NCI-H128 (cell line): ENCODE results near the gene CASP9.
"Not testable (repeated sequence)": the region's sequence is repeated elsewhere in the genome, so short reads cannot be mapped to it uniquely, and the experiment has no call there.

Experiments used
- DNase-seq: peaks from one replicate; lab custom pipeline; 2025; ENCODE audit not compliant: unreplicated experiment; lab: John Stamatoyannopoulos, UW

CASP9 gene

DNA sequence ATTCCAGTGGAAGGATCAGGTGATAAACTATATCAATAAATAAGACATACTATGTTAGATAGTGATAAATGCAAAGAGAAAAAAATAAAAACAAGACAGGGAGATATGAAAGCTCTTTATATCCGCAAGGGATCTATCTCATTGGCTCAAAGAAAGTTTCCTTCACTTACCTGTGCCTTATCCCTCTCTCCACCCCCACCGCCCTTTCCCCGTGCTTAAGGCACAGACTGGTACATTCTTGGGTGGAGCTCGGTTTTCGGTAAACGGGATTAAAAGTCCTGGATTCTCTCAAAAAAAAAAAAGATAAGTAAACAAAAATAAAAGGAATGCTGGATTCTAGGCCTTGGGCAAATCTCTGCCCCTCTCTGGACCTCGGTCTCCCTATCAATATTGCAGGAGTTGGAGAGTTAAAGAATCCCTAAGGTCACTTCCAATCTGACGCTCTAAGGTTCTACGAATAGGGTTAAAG, 2.0 kb upstream of the CASP9 start:
- DNase-seq: no peak

DNA sequence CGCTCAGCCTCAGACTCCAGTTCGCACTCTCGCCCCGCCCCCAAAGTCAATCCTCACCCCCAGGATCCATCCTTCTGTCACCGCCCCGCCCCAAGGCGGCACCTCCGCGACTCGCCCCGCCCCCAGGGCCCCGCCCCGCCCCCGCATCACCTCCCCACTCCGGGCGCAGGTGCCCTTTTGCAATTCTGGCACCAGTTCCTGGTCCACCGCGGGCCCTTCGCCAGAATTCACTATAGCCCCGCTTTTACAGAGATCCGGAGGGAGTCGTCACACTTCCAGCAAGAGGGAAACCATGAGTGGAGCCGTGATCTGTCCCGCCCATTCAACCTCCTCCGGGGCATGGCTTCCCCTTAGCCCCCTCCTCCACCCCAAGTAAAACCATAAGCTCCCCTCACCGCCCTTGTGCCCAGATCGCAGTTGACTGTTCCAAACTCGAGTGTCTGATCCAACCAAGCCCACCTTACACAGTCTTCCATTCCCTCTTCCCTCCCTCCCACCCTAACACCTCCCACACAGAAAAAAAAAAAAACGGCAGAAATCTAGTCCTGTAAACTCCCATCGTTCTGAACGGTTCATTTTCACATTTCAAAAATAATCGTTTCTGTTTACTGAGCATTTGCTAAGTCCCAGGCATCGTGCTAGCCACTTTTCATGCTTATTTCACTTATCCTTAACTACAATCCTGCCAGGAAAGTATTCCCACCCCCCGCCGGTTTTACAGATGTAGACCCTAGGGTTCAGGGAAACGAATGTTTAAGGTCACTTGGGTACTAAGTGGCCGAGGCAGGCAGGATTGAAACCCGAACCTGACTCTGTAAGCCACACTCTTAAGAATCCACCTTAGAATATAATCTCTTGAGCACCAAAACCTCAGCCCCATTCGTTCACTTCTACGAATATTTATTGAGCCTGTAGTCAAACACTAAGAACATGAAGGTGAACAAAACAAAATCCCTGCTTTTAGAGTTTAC, 1.3 kb upstream of the CASP9 start:
- DNase-seq: no peak

DNA sequence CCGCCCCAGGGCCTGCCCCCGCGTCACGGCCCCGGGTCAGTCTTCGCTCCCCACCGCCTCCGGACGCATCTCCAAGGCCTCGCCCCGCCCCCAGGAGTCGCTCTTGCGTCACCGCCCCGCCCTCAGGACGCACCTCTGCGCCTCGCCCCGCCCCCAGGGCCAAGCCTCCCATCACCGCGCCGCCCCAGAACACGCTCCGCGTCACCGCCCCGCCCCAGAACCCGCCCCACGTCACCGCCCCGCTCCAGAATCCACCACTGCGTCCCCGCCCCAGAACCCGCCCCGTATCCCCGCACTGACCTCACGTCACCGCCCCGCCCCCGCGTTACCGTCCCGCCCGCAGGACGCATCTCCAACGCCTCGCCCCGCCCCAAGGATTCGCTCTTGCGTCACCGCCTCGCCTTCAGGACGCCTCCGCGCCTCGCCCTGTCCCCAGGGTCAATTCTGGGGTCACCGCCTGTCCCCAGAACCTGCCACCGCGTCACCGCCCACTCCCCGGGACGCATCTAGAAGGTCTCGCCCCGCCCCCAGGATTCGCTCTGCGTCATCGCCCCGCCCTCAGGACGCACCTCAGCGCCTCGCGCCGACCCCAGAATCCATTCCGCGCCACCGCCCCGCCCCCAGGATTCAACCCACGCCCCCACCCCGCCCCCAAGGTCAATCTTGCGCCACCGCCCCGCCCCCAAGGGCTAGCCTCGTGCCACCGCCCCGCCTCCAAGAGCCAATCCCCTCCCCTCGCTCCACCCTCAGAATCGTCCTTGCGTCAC, 451 bp upstream of the CASP9 start:
- DNase-seq: peak; percentile 100

DNA sequence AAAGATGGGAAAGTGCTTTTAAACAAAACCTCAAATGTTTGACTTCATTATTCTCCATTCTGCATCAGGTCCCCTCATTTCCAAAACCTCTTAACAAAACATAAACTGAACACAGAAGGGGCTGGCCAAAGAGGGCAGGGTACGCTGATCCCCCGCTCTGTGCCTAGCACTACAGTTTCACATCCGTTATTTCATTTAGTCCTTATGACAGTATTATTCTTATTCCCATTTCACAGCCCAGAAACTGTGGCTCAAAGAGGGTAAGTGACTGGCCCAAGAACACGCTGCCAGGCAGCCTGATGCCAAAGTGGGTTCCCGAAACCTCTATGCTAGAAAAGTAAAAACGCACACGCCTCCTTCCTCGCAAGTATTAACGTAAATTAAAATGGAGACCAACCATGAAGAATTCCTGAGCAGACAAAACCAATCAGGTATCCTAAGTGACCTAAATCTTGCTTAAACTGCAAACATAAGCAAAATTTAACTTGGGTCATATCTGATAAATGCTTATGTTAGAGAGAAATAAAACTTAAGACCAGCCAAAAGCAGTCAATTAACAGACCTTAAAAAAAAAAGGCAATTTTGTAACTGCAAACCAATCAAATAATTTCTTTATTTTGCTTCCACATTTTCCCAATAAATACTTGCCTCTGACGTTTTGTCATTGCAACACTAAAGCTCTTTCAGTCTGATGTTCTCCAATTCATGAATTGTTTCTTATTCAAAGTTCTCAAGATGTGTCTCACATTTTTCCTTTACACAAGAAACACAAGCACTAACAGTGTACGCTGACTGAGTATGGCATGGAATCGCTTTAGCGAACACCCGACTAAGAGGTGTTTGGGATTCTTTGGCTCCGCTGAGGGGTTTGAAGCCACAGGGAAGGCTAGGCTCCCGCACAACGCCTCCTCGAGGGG, 653 bp downstream of the CASP9 start:
- no peak for DNase-seq

DNA sequence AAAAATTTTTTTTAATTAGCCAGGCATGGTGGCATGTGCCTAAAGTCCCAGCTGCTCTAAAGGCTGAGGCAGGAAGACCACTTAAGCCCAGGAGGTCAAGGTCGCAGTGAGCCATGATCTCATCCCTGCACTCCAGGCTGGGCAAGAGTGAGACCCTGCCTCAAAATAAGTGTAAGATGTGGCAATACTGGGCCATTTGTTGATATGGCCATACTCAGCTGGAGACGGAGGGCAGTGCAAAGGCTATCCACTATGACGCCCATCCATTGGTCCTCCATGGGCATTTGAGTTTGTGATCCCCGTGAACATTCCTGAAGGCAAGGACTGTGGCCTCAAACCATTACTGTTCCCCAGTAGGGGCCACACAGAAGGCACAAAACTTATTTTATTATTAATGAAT, 1.5 kb downstream of the CASP9 start:
- no peak for DNase-seq

DNA sequence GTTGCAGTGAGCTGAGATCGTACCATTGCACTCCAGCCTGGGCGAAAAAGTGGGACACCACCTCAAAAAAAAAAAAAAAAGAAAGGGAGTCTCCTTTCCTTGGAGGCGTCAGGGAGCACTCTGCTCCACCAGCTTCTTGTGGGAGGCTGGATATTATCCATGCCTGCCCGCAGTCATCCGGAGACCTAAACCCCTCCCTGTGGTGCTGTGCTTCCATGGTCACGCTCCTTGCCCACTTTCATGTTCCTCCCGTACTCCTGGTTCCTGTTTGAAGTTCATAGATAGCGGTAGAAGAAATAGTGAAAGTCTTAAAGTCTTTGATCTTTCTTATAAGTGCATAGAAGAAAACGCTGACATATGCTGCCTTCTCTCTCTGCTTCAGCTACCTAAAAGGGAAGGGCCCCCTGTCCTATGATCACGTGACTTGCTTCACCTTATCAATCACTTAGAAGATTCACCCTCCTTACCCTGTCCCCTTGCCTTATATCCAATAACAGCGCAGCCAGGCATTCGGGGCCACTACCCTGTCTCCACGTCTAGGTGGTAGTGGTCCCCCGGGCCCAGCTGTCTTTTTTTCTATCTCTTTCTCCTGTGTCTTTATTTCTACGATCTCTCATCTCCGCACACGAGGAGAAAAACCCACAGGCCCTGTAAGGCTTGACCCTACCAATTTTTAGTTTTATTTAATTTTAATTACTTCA, 2.7 kb downstream of the CASP9 start:
- DNase-seq: not testable (repeated sequence)

DNA sequence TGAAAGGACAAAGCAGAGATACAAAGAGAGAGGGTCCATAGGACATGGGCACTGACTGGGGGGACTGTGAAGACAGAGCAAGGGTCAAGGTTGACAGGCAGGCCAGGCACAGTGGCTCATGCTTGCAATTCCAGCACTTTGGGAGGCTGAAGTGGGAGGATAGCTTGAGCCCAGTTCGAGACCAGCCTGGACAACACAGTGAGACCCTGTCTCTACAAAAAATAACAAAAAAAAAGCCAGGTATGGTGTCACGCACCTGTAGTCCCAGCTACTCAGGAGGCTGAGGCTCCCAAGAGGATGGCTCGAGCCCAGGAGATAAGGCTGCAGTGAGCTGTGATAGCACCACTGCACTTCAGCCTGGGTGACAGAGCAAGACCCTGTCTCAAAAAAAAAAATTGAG, 4.4 kb downstream of the CASP9 start:
- DNase-seq: no peak

DNA sequence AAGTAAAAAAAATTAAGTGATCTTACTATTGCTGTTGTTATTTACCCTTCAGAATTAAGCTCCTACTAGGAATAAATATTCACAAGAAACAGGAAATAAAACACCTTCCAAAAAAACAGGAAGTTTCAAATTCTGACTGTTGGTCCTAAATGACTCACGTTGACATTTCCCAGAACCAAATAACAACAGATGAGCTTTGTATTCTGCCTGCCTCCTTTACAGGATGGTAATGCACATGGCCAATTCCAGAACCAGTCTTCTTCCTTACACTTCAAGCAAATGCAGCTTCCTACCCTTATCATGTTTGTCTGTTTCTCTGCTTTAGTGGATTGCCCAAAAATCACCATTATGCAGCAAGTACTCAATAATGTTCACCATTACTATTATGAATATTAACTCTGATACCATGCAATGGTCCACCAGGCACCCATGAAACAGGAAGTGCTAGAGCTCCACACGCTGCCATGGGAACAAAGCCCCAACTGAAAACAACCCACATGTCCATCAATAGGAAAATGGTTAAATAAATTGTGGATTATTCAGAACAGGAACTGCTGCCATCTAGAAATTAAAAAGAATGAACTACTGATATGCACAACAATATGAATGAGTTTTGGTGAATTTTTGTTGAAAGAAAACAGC, 8.9 kb downstream of the CASP9 start:
- DNase-seq: no peak

DNA sequence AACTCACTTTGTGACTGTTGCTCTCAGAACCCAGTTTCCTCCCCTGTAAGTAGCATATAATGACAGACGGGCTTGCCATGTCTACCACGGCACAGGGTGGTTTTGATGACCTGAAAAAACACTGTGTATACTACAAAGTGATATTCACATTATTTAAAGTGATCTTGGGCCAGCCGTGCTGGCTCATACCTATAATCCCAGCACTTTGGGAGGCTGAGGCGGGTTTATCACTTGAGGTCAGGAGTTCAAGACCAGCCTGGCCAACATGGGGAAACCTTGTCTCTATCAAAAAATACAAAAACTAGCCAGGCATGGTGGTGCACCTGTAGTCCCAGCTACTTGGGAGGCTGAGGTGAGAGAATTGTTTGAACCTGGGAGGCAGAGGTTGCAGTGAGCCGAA, 9.5 kb downstream of the CASP9 start:
- DNase-seq: not testable (repeated sequence)

DNA sequence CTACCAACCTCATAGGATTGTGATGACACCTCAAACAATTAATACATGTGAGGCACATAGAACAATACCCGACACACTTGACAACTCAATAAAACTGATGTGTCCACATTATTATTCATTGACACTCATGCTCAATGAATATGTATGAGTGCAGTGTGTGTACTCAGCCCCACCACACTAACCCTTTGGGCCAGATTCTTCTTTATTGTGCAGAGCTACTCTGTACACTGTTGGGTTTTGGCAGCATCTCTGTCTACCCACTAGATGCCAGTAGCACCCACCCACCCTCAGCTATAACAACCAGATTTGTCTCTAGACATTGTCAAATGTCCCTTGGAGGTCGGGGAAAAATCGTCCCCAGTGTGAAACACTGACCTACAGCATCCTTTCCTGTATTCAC, 10.1 kb downstream of the CASP9 start:
- DNase-seq: no peak

DNA sequence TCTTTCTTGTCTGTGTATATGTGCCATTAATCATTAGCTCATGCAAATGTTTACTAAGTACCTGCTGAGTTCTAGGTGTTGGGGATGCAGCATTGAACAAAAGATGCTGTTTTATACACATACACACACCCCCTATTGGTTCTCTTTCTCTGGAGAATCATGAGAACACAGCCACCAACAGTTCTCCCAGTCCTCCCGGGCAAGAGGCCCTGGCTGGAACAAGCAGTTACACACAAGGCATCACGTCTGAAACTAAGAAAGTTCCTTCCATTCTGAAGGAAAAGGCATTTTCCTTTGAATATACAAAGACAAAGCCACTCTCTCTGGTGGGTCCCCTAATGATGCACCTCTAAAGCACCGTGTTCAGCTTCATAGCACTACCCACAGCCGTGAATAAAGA, 10.8 kb downstream of the CASP9 start:
- no peak for DNase-seq

DNA sequence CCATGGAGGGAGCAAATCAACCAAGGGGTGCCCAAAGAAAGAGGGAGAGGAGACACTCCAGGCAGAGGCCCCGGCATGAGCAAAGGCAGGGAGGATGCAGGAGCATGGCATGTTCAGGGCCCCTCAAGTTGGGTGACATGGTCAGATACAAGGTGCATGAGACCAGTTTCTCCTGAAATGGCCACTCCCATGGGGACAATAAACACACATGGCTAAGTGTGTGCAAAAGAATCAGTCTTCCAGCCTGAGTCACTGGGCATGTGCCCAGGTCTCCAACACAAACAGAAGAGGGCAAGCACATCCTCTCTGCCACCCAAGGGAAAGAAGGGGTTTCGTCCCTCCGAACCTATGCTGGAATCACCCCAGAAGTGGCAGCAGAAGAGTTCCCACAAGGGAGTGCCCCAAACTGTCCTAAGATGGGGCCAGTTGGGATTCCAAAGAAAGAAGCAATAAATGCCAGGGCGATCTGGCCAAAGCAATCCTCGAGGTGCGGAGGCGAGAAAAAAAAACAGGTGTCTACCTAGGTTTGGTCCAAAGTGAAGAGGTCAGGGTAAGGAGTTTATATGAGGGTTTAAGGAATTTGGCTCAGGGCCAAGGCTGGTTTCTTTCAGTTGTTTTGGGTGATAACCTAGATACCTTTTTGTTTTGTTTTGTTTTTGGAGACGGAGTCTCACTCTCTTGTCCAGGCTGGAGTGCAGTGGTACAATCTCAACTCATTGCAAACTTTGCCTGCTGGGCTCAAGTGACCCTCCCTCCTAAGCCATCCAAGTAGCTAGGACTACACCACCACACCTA, 13.2 kb downstream of the CASP9 start:
- DNase-seq: no peak

DNA sequence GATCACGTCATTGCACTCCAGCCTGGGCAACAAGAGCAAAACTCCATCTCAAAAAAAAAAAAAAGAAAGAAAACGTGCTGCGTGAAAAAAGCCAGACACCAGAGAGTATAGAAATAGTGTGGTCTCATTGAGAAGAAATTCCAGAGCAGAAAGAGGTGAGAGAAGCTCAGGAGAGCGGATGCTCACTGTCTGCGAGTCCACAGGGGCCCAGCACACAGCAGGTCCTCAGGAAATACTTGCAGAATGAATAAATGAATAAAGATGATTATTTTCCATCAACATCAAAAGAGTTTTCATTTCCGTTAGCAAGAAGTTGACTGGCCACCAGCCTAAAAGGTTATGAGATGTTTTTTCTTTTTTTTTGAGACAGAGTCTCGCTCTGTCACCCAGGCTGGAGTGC, 14.4 kb downstream of the CASP9 start:
- DNase-seq: no peak

DNA sequence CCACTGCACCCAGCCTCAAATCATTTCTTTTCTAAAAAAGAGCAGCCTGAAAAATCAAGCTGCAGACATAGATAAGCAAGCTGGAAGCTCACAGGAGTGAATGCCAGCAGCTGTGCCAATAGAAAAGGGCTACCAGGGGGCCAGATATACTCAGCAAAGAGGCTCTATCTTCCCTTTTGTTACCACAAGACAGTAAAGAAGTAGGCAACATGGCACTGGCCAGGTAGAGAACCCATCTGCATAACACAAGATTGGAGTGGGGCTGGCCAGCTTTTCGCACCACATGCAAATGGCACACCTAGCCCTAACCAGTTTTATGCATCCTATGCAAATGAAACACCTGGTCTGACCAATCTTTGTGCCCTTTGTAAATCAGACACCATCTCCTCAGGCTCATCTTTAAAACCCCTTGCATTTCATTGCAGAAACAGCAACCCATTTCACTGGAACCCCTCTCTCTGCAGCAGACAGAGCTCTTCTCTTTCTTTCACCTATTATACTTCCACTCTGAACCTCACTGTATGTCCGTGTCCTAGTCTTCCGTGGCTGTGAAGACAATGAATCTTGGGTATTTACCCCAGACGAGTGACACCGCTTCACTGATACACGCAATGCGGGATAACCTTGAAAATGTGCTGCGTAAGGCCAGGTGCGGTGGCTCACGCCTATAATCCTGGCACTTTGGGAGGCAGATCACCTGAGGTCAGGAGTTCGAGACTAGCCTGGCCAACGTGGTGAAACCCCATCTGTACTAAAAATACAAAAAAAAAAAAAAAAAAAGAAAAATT, 15.1 kb downstream of the CASP9 start:
- DNase-seq: no peak

DNA sequence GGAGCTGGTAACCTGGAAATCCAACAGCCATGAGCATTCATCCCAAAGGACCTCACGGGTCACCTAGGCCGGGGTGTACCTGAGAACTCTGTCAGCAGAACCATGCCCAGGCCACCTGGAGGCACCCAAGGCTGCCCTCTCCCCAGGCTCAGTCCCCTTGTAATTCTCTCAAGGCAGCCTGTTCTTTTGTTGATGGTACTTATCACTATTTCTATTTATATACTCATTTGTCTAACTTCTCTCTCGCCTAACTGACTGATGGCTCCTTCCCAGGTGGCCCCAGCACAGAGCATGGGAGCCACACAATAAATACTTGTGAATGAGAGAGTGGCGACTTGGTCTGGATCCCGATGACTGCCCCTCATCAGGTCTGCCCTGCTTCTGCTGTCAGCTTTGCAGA, 16.7 kb downstream of the CASP9 start:
- DNase-seq: no peak

DNA sequence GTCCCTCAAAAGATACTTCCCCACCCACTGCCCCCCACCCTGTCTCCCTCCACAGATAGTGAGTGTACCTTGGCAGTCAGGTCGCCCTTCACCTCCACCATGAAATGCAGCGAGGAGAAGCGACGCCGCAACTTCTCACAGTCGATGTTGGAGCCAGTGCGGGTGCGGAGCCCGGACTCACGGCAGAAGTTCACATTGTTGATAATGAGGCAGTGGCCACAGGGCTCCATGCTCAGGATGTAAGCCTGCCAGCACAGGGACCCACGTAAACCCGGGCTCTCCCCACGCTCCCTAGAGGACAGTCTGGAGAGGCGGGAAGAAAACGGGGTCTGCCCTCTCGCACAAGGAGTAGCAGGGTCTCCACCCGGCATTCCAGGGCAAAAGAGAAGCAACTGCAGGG, 17.2 kb downstream of the CASP9 start:
- DNase-seq: no peak

DNA sequence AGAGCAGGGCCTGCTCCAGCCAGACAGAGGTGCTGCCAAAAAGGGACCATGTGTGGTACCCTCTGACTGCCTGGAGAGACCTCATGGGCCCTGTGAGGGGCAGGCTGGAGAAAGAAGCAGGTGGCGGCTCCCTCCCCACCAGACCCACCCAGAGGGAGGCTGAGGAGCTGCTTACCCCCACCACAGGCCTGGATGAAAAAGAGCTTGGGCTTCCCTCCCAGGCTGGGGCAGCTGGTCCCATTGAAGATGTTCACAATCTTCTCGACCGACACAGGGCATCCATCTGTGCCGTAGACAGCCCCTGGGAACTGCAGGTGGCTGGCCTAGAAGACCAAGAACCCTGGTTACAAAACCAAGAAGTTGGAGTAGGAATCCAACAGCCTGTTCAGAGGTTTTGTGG, 19.6 kb downstream of the CASP9 start:
- no peak for DNase-seq
